GM18502 (cell line): ENCODE measurements around the gene SMOC2.

Experiments used
- ATAC-seq: cut with Tn5 transposase; IDR thresholded peaks from one replicate; pipeline ENCODE4 v1.9.1; 2021; ENCODE audit warnings: mild to moderate bottlenecking; ENCODE audit not compliant: unreplicated experiment, poor library complexity

The SMOC2 gene

GRCh38 chr6:168508903-168509302, 67.9 kb downstream of the SMOC2 start:
- ATAC-seq, result no peak

DNA sequence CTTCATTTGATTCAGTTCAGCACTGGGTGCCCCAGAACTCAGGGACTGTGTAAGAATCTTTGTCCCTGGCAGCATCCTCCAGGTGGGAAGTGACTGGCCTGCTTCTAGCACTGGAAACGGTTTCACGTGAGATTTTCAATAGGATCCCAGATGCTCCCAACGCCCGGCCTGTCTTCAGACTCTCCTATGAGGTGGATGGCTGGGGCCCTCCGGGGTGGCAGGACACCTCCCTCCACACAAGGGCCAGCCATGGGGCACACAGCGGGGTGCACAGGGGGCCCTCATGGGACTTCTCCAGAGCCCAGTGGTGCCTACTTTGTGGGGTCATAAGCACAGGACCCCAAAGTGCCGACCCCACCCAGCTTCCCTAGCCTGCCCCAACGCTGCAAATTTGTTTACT, 72.8 kb downstream of the SMOC2 start:
- ATAC-seq, result no peak

DNA sequence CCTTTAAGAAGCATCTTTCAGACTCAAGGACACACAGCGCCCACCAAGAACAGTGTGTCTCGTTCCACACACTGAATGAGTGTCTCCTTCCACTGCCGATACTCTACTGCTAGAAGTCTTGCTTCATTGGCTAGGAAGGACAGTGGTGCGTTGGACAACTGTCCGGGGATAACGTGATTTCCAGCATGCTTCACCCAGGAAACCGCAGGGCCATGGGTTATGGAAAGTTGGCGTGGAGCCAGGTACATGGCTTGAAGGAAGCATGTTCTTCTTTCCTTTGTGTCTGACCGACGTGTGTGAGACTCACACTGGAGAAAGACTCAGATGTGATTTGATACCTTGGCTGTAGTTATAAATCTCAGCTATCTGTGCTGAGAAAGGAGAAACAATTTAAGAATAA, 73.2 kb downstream of the SMOC2 start:
- no peak for ATAC-seq

GRCh38 chr6:168515376-168515775, 74.4 kb downstream of the SMOC2 start:
- ATAC-seq, result no peak

DNA sequence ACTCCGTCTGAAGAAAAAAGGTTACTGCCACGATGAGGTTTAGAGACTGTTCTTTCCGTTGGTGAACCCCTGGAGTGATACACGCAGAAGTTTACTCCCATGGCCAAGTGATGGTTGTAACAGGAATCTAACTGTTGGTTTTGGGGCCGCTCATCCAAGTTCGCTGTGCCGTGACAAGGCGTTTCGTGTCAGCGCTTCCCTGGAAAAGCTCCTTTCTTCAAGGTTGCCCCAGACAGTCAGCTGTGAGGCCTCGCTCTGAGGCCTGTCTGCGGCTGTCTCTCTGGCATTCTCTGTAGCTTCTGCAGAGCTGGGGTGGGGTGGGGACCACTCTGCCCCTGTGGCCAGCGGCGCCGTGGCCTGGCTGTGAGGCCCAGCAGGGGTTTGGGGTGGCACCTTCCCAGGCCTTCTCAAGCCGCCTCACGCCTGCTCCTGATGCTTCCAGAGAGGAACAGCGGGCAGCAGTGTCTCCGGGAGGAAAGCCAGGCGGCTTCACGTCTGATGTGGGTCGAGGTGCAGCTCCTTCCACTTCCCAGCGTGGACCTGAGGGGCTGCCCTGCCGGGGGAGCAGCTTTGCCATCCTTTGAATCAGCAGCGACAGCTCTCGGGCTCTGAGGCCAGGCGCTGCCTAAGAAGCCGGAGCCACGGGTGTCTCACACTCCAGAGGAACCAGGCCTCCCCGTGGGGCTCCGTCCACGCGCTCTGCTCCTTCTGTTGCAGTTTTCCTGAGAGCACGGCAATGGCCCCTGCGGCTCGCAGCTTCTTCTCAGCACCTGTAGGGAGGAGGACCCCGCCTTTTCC, 76.2 kb downstream of the SMOC2 start:
- ATAC-seq, result no peak

- no peak for ATAC-seq
These were observed 76.9 kb downstream of the SMOC2 start for GRCh38 chr6:168517742-168518347.

GRCh38 chr6:168518348-168518745, 77.4 kb downstream of the SMOC2 start:
- no peak for ATAC-seq

DNA sequence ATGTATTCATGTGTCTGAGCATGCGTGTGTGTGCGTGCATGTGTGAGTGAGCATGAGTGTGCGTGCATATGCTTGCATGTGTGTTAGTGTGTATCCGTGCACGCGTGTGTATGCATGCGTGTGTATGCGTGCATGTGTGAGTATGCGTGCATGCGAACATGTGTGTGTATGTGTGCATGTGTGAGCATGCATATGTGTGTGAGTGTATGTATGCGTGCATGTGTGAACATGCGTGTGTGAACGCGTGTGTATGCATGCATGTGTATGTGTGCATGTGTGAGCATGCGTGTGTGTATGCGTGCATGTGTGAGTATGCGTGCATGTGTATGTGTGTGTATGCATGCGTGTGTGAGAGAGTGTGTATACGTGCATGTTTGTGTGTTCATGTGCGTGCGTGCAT, 77.9 kb downstream of the SMOC2 start:
- ATAC-seq, result no peak

DNA sequence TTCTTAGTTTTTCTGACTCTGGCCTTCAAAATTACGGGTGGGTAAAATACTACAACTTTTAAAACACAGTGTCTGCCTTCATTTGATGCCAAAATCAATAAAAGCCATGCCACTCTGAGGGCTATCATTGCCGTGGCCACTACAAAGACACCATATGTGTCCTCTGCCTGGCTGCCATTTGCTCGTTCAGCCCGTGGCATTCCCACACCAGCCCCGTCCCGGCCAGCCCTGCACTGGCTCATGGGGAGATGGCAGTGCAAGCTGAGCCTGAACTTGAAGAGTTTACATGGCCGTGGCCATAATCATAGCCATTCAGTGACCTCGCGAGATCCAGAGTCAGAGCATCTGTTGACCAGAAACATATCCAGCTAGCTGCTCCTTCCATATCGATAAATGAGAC, 79.2 kb downstream of the SMOC2 start:
- no peak for ATAC-seq

- ATAC-seq, result no peak
These were observed 83.6 kb downstream of the SMOC2 start for GRCh38 chr6:168524571-168525001.

- no peak for ATAC-seq
These were observed 84.1 kb downstream of the SMOC2 start for GRCh38 chr6:168525114-168525513.

DNA sequence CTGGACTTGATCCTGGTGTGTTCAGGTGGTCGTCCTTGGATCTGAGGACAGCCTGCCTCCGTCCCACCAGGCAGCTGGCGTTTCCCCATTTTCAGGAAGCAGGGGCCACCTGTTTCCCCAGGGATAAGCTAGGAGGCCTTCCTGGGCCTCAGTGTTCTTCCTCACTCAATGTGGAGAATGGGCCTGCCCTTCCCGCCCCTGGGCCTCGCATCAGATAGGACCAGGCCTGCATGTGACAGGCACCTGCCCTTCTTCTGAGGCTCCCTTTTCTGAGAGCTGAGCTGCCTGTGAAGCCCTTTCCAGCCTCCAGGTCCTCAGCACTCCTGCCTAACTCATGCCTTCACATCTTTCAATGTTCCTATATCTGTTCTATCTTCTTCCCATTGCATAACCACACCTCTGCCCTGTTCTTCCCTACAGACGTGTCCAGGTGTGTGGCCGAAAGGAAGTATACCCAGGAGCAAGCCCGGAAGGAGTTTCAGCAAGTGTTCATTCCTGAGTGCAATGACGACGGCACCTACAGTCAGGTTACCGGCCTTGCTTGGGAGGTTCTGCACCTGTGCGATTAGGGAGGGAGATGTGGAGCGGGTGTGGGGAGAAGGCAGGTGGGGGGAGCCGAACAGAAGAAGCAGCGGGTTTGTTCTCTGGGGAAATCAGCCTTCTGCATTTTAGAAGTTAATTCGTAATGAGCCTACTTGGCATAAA, 85.1 kb downstream of the SMOC2 start:
- no peak for ATAC-seq

GRCh38 chr6:168526841-168527281, 85.9 kb downstream of the SMOC2 start:
- ATAC-seq, result no peak

GRCh38 chr6:168527451-168528210, 86.6 kb downstream of the SMOC2 start:
- no peak for ATAC-seq

DNA sequence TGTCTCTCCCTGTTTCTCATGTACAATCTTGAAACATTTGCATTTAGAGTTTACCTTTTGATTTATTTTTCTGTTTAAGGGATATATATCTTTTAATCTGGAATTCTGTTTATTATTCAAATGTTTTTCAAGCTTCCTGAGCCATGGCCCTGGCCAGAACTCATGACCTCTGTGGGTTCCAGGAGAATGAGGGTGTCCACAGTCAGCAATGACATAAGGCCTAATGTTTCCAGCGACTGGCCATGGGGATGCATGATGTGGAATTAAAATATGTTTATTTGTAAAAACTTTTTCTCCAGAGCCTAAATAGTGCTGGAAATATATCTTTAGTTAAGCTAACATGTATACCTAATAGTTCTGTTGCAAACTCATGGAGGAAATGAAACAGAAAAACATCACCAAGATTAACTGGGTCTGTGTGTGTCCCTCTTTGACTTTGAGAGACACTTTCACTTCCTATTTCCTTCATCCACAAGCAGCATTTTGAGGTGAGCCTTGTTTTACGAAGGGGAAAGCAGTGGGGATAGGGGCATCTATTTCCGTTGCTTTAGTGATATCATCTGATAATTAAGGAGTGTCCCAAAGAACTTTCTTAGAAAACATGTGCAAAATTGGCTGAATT, 87.6 kb downstream of the SMOC2 start:
- ATAC-seq, result peak; percentile 60

GRCh38 chr6:168529214-168529613, 88.2 kb downstream of the SMOC2 start:
- no peak for ATAC-seq

DNA sequence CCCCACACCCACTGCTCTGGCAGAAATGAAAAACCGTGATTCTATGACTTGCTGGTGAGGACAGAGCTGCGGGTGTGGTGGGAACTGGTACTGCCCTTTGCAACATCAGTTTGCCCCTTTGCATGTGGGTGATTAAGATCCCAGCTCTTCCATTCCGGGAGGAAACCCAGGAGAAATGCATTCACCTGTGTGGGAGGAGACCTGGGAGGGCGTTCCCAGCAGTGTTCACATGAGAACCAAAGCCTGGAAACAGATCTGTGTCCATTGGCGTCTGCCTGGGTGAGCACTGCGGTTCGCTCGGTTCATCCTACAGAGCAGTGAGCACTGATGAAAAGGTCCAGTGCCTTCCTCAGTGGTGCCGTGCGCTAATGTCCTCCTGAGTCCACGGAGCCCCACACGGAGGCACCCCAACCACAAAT, 89.7 kb downstream of the SMOC2 start:
- no peak for ATAC-seq

- ATAC-seq, result no peak
These were observed 91.1 kb downstream of the SMOC2 start for GRCh38 chr6:168532070-168532469.

- ATAC-seq, result no peak
These were observed 92.4 kb downstream of the SMOC2 start for GRCh38 chr6:168533414-168533813.

DNA sequence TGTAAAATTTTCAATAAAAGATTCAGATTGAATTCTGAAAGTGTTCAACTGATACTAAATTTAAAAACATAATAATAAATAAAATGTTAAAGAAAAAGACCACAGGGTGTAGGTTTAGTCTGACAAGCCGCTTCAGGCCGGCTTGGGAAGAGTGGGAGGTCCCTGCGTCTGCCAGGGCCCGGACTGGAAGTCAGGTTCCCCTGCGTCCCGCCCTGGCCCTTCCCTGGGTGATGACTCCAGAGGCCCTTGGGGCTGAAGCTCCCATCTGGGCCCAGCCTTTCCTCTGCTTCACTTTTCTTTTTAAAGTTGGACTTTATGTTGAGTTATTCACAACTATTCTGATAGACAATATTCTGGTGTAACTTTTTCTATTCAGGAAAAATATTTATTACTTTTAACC, 93.3 kb downstream of the SMOC2 start:
- no peak for ATAC-seq
